ENCODE results near the gene KCNQ1. TPM values are rescaled to one million over a fixed set of nuclear protein-coding genes. Genes with fewer than 3 reads are reported as not detected.

Gene KCNQ1
- total and polyA plus RNA-seq, 9 of the 15 experiments (the other 6 are each of a cell fraction or from before 2014, with no cell fraction given) = 0.44 TPM; not detected in 8

GRCh38 chr11:2463766-2464277 is 19.0 kb downstream of the KCNQ1 start:
- WGBS (ENCODE audit: insufficient coverage, low coverage, missing lambda C conversion rate) = 3% methylated on average over 20 of the region's 26 CpGs
- no peaks in the 10 kb centered on the region for H3K79me2 ChIP-seq (ENCODE audit: control insufficient read depth, insufficient read depth, low read length)

GRCh38 chr11:2464451-2465165 is 19.8 kb downstream of the KCNQ1 start:
- ChIA-PET POLR2A (interaction anchor here (0.6 kb wide), 1 partner anchor 71 kb away, joined by 3 read pairs; no protein-coding TSS in a partner anchor), CTCF (ENCODE audit: low intra/inter-chr PET ratio) (no interaction called here)
- Histone ChIP-seq H3K36me3 (ENCODE audit: control insufficient read depth, insufficient read depth, low read length) (no peaks in the 10 kb centered on the region), H3K9me1 (ENCODE audit: control insufficient read depth, insufficient read depth, low read length) (peaks cover 2% of the 10 kb centered on the region), H4K20me1 (replicated peaks; ENCODE audit: control insufficient read depth, insufficient read depth, low read length) (peaks cover 6% of the 10 kb centered on the region; the same call in 1 of the 2 replicates), H3K27me3 (ENCODE audit: control insufficient read depth in 2 of 2, insufficient read depth in 2 of 2, low read length in 2 of 2) (peaks cover 12 to 65% of the 10 kb centered on the region in 2 experiments; a peak in 4 of 5 replicates), H3K4me2 (ENCODE audit: insufficient read depth, low read length) (no peak overlapping the region), H2AFZ (ENCODE audit: low read depth, low read length) (no peak overlapping the region), H3K27ac (ENCODE audit: extremely low read depth, low read depth, low read length) (no peak overlapping the region), H3K79me2 (ENCODE audit: control insufficient read depth, insufficient read depth, low read length) (no peaks in the 10 kb centered on the region), H3K9ac (ENCODE audit: insufficient read depth in 1 of 2, low read depth in 2 of 2, low read length in 2 of 2) (no peak overlapping the region), H3K4me1 (replicated peaks in 1 of 2; ENCODE audit: control insufficient read depth in 2 of 2, insufficient read depth in 2 of 2, low read length in 2 of 2) (peaks cover 0 to 38% of the 10 kb centered on the region in 2 experiments; a peak in 2 of 5 replicates), H3K9me3 (replicated peaks; ENCODE audit: control insufficient read depth, insufficient read depth, low read depth, low read length) (no peaks in the 10 kb centered on the region), H3K4me3 (no peak overlapping the region)
- DNase-seq (ENCODE audit: extremely low read depth in 1 of 4, low spot score in 3 of 4) (no peak), FAIRE-seq (no peak), ATAC-seq (no peak)
- no TSS peak for BruUV-seq (replicated peaks)
- in situ Hi-C loops (cut with MboI) (no loop called here), intact Hi-C loops (cut with micrococcal nuclease) (no loop called here)
- 2% methylated on average over 11 of the region's 13 CpGs for WGBS (ENCODE audit: insufficient coverage, low coverage, missing lambda C conversion rate)
- TF ChIP-seq ZNF12 (CRISPR knock-in tag; IDR thresholded peaks at IDR 0.05) (no peak), ZNF280B (CRISPR knock-in tag; IDR thresholded peaks at IDR 0.05) (no peak), CTCF (IDR thresholded peaks at IDR 0.05 in 2 of 3, conservative IDR thresholded peaks at IDR 0.05 in 1 of 3; ENCODE audit: insufficient read depth in 2 of 3, low read depth in 1 of 3, low read length in 3 of 3) (no peak), NFXL1 (CRISPR knock-in tag; IDR thresholded peaks at IDR 0.05) (no peak)

More at GRCh38 chr11:2463766-2464277, 19.0 kb downstream of the KCNQ1 start:
- peaks cover 15 to 65% of the 10 kb centered on the region in 2 experiments; a peak in 4 of 5 replicates for H3K27me3 ChIP-seq (ENCODE audit: control insufficient read depth in 2 of 2, insufficient read depth in 2 of 2, low read length in 2 of 2)
- H2AFZ ChIP-seq (ENCODE audit: low read depth, low read length) = no peak overlapping the region
- peaks cover 2% of the 10 kb centered on the region for H3K9me1 ChIP-seq (ENCODE audit: control insufficient read depth, insufficient read depth, low read length)
- H3K9ac ChIP-seq (ENCODE audit: insufficient read depth in 1 of 2, low read depth in 2 of 2, low read length in 2 of 2) = no peak overlapping the region
- H4K20me1 ChIP-seq (replicated peaks; ENCODE audit: control insufficient read depth, insufficient read depth, low read length) = peaks cover 8% of the 10 kb centered on the region; the same call in 1 of the 2 replicates
- no peaks in the 10 kb centered on the region for H3K9me3 ChIP-seq (replicated peaks; ENCODE audit: control insufficient read depth, insufficient read depth, low read depth, low read length)
- TF ChIP-seq KLF6 (CRISPR knock-in tag; IDR thresholded peaks at IDR 0.05; ENCODE audit: borderline replicate concordance) = no peak
- no peaks in the 10 kb centered on the region for H3K36me3 ChIP-seq (ENCODE audit: control insufficient read depth, insufficient read depth, low read length)
- H3K4me2 ChIP-seq (ENCODE audit: insufficient read depth, low read length) = no peak overlapping the region
- in situ Hi-C loops (cut with MboI) = no loop called here
- ChIA-PET POLR2A (no interaction called here), CTCF (ENCODE audit: low intra/inter-chr PET ratio) (no interaction called here)
- DNase-seq (ENCODE audit: extremely low read depth in 1 of 4, low spot score in 3 of 4) = no peak
- no peak for FAIRE-seq
- no peak for ATAC-seq
- H3K27ac ChIP-seq (ENCODE audit: extremely low read depth, low read depth, low read length) = no peak overlapping the region
- no TSS peak for BruUV-seq (replicated peaks)
- no peak overlapping the region for H3K4me3 ChIP-seq
- intact Hi-C loops (cut with micrococcal nuclease) = no loop called here
- H3K4me1 ChIP-seq (replicated peaks in 1 of 2; ENCODE audit: control insufficient read depth in 2 of 2, insufficient read depth in 2 of 2, low read length in 2 of 2) = peaks cover 0 to 38% of the 10 kb centered on the region in 2 experiments; a peak in 2 of 5 replicates
